Effector memory CD8-positive, alpha-beta T cell (primary cell): Measurements from ENCODE around the gene TMEM217.
"Not testable (repeated sequence)": the region's sequence is repeated elsewhere in the genome, so short reads cannot be mapped to it uniquely, and the experiment has no call there.

ENCODE experiments used
- ATAC-seq: fragments of 150-1000 bp; cut with Tn5 transposase; replicated peaks from 2 replicates; pipeline ENCODE4 v1.10.0; 2021; ENCODE audit warnings: mild to moderate bottlenecking, moderate library complexity
- DNase-seq, 3 experiments: peaks; one replicate each; pipeline ENCODE4 v3.0.0; 2021
- H3K27ac Mint-ChIP-seq, 2 donors: one replicate each; pipeline ENCODE4 v1.8.0; 2022; ENCODE audit warnings: mild to moderate bottlenecking in 2 of 2, mixed read lengths in 2 of 2, moderate library complexity in 2 of 2
- H3K27me3 Mint-ChIP-seq, 2 donors: one replicate each; pipeline ENCODE4 v1.8.0; 2022; ENCODE audit warnings: mixed read lengths in 2 of 2
- H3K36me3 Mint-ChIP-seq: one replicate; pipeline ENCODE4 v1.8.0; 2022; ENCODE audit warnings: mild to moderate bottlenecking, moderate library complexity, mixed read lengths; ENCODE audit not compliant: insufficient read depth
- H3K4me1 Mint-ChIP-seq, 2 donors: one replicate each; pipeline ENCODE4 v1.8.0; 2022; ENCODE audit warnings: low read depth in 2 of 2, mixed read lengths in 2 of 2
- H3K4me3 Mint-ChIP-seq, 2 donors: one replicate each; pipeline ENCODE4 v1.8.0; 2022; ENCODE audit warnings: mild to moderate bottlenecking in 2 of 2, mixed read lengths in 2 of 2, moderate library complexity in 2 of 2
- H3K9me3 Mint-ChIP-seq, 2 donors: one replicate each; pipeline ENCODE4 v1.8.0; 2022; ENCODE audit warnings: mixed read lengths in 2 of 2

Gene TMEM217

GRCh38 chr6:37208793-37209192 is 49.2 kb downstream of the TMEM217 start:
- H3K9me3 Mint-ChIP-seq = no peaks in the 10 kb centered on the region
- H3K4me3 Mint-ChIP-seq = no peak overlapping the region
- DNase-seq (no peak), ATAC-seq (no peak)
- H3K27ac Mint-ChIP-seq = peak overlapping the region in 1 of 2 donors; percentile 85
- peaks cover 31 to 35% of the 10 kb centered on the region in 2 donors for H3K4me1 Mint-ChIP-seq
- H3K36me3 Mint-ChIP-seq = peaks cover 4% of the 10 kb centered on the region
- no peaks in the 10 kb centered on the region for H3K27me3 Mint-ChIP-seq

DNA sequence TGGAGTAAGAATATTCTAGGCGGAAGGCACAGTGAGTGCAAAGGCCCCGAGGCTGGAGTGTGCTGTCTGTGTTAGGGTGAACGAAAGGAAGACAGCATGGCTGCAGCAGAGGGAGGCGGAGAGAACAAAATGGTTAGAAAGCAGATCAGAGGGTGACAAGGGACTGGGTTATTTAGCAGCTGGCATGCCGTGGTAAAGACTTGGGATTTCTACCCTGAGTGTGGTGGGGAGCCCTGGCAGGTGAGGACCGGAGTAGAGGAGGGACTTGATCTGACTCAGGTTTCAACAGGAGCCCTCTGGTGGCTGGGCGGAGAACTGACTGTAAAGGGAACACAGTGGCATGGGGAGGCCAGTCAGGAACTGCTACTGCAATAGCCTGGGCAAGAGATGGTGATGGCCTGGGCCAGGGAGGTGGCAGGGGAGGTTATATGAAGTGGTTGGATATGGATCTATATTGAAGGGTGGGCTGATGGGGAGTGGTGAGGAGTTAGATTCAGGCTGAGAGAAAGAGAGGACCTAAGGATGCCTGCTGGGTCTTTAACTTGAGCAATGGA is 50.0 kb downstream of the TMEM217 start:
- peak overlapping the region; percentile 3 to 55 for H3K4me3 Mint-ChIP-seq

GRCh38 chr6:37206622-37207021 is 51.3 kb downstream of the TMEM217 start:
- no peak overlapping the region for H3K27ac Mint-ChIP-seq
- H3K4me3 Mint-ChIP-seq = no peak overlapping the region
- no peak for DNase-seq
- no peak for ATAC-seq
- H3K4me1 Mint-ChIP-seq = peaks cover 46 to 53% of the 10 kb centered on the region in 2 donors
- peaks cover 4% of the 10 kb centered on the region for H3K36me3 Mint-ChIP-seq
- H3K27me3 Mint-ChIP-seq = no peaks in the 10 kb centered on the region
- H3K9me3 Mint-ChIP-seq = no peaks in the 10 kb centered on the region

More for the DNA sequence above, 50.0 kb downstream of the TMEM217 start:
- Mint-ChIP-seq H3K27me3 (no peaks in the 10 kb centered on the region), H3K4me1 (peaks cover 33 to 42% of the 10 kb centered on the region in 2 donors), H3K9me3 (no peaks in the 10 kb centered on the region), H3K36me3 (peaks cover 4% of the 10 kb centered on the region), H3K27ac (peak overlapping the region; percentile 3 to 57)
- peak; percentile 83 for ATAC-seq
- peak; percentile 85 to 92 (median 90) for DNase-seq

- ATAC-seq = no peak
- Mint-ChIP-seq H3K27ac (no peak overlapping the region), H3K9me3 (no peaks in the 10 kb centered on the region), H3K4me3 (peak overlapping the region in 1 of 2 donors; percentile 31), H3K36me3 (peaks cover 9% of the 10 kb centered on the region), H3K4me1 (peaks cover 47 to 56% of the 10 kb centered on the region in 2 donors), H3K27me3 (no peaks in the 10 kb centered on the region)
- DNase-seq = no peak
These were observed 52.0 kb downstream of the TMEM217 start for GRCh38 chr6:37205997-37206340.

DNA sequence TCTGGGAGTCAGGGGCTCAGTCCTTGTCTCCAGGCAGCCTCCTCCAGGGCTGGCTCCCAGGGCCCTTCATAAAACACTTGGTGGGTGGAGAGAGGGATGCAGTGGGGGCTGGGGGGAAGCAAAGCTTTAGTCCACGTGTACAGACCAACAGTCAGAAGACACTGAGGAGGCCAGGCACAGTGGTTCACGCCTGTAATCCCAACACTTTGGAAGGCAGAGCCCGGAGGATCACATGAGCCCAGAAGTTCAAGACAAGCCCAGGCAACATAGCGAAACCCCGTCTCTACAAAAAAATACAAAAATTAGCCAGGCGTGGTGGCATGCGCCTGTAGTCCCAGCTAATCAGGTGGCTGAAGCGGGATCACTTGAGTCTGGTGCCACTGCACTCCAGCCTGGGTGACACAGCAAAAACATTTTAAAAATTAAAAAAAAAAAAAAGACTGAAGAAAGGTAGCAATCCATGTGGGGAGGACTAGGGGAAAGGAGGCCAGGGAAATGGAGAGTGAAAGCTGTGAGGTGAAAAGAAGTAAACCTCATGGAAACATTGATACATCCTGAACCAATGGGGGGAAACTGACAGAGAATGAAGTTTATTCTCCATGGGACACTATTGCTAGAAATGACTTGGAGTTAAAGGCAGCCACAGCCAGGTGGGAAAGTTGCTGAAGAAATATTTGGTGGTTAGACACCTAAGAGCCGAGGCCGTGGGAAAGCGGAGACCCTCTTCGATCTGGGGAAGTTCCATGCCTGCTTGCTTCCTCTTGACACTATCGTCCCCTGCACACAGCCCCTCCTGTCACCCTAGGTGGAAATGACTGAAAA is 52.6 kb downstream of the TMEM217 start:
- peak overlapping the region in 1 of 2 donors; percentile 18 for H3K27ac Mint-ChIP-seq
- H3K4me3 Mint-ChIP-seq = peak overlapping the region in 1 of 2 donors; percentile 31
- H3K9me3 Mint-ChIP-seq = no peaks in the 10 kb centered on the region
- DNase-seq (no peak), ATAC-seq (no peak)
- peaks cover 46 to 53% of the 10 kb centered on the region in 2 donors for H3K4me1 Mint-ChIP-seq
- H3K27me3 Mint-ChIP-seq = no peaks in the 10 kb centered on the region
- H3K36me3 Mint-ChIP-seq = peaks cover 12% of the 10 kb centered on the region

GRCh38 chr6:37204014-37204751 is 53.8 kb downstream of the TMEM217 start:
- H3K4me1 Mint-ChIP-seq = peaks cover 36 to 42% of the 10 kb centered on the region in 2 donors
- no peak overlapping the region for H3K4me3 Mint-ChIP-seq
- no peaks in the 10 kb centered on the region for H3K27me3 Mint-ChIP-seq
- ATAC-seq = no peak
- no peak for DNase-seq
- peaks cover 12% of the 10 kb centered on the region for H3K36me3 Mint-ChIP-seq
- H3K9me3 Mint-ChIP-seq = no peaks in the 10 kb centered on the region
- peak overlapping the region in 1 of 2 donors; percentile 93 for H3K27ac Mint-ChIP-seq

- peaks cover 8% of the 10 kb centered on the region for H3K36me3 Mint-ChIP-seq
- H3K4me3 Mint-ChIP-seq = peak overlapping the region; percentile 69 to 74
- no peaks in the 10 kb centered on the region for H3K9me3 Mint-ChIP-seq
- DNase-seq (no peak), ATAC-seq (peak; percentile 72)
- H3K27ac Mint-ChIP-seq = peak overlapping the region; percentile 90 to 93
- no peaks in the 10 kb centered on the region for H3K27me3 Mint-ChIP-seq
- peaks cover 33 to 38% of the 10 kb centered on the region in 2 donors for H3K4me1 Mint-ChIP-seq
These were observed 55.0 kb downstream of the TMEM217 start for GRCh38 chr6:37202788-37203491.

DNA sequence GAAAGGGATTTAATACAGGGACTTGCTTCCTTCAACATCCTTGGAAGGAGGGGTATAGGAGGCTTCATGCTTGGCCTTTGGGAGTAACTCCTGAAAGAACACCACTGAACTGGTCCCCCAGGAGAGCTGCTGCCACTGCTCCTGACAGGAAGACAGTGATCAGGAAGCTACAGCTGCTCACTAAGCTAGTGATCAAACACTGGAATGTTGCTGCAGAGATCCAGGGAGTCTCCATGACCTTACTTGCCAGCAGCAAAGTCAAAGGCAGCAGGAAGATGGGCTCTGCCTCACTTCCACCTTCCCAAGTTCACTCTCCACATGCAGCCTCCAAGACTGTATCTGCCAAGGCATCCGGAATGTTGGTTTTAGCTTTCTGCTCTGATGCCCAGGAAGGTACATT is 56.2 kb downstream of the TMEM217 start:
- ATAC-seq = no peak
- DNase-seq = no peak
- Mint-ChIP-seq H3K4me1 (peaks cover 21 to 27% of the 10 kb centered on the region in 2 donors), H3K27me3 (no peaks in the 10 kb centered on the region), H3K9me3 (no peaks in the 10 kb centered on the region), H3K4me3 (peak overlapping the region; percentile 69 to 74), H3K27ac (peak overlapping the region; percentile 90 to 93), H3K36me3 (peaks cover 7% of the 10 kb centered on the region)

DNA sequence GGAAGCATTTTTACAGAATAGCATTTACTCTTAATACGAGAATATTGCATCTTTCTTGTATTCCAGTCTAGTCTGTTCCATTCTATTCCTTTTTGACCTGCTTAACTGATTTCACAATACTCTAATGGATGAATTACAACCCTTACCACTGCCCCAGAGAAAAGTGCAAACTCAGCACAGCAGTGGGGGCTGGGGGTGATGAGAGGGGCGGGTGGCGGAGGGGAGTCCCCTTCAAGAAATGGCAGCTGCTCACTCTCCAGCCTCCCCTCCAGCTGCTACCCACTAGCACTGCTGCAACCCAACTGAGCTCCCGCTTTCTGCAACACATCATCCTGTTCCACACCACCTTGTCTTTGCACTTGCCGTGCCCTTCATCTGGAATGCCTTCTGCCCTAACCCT is 57.9 kb downstream of the TMEM217 start:
- Mint-ChIP-seq H3K27ac (no peak overlapping the region), H3K4me1 (peaks cover 21 to 26% of the 10 kb centered on the region in 2 donors), H3K9me3 (no peaks in the 10 kb centered on the region), H3K36me3 (peaks cover 7% of the 10 kb centered on the region), H3K27me3 (no peaks in the 10 kb centered on the region), H3K4me3 (no peak overlapping the region)
- no peak for DNase-seq
- ATAC-seq = no peak

- not testable (repeated sequence) for H3K27ac Mint-ChIP-seq, H3K27me3 Mint-ChIP-seq, ATAC-seq, H3K9me3 Mint-ChIP-seq, DNase-seq, H3K4me3 Mint-ChIP-seq, H3K36me3 Mint-ChIP-seq
- H3K4me1 Mint-ChIP-seq = peaks cover 12% of the 10 kb centered on the region in 2 donors
These were observed 61.5 kb downstream of the TMEM217 start for GRCh38 chr6:37196451-37196850.

DNA sequence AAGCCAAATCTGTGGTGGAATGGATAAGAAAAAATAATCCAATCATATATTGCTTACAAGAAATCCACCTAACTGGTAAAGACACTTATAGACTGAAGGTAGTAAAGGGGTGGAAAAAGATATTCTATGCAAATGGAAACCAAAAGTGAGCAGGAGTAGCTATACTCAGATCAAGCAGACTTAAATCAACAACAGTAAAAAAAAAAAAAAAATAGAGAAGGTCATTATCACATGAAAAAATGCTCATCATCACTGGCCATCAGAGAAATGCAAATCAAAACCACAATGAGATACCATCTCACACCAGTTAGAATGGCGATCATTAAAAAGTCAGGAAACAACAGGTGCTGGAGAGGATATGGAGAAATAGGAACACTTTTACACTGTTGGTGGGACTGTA is 63.1 kb downstream of the TMEM217 start:
- peaks cover 11 to 15% of the 10 kb centered on the region in 2 donors for H3K4me1 Mint-ChIP-seq
- not testable (repeated sequence) for H3K9me3 Mint-ChIP-seq, H3K27ac Mint-ChIP-seq, H3K36me3 Mint-ChIP-seq, DNase-seq, ATAC-seq, H3K27me3 Mint-ChIP-seq, H3K4me3 Mint-ChIP-seq

- DNase-seq (no peak), ATAC-seq (no peak)
- Mint-ChIP-seq H3K9me3 (no peaks in the 10 kb centered on the region), H3K4me1 (peaks cover 20% of the 10 kb centered on the region in 2 donors), H3K27ac (no peak overlapping the region), H3K27me3 (no peaks in the 10 kb centered on the region), H3K36me3 (peaks cover 3% of the 10 kb centered on the region), H3K4me3 (no peak overlapping the region)
These were observed 65.3 kb downstream of the TMEM217 start for GRCh38 chr6:37192666-37193065.

GRCh38 chr6:37190159-37190535 is 67.8 kb downstream of the TMEM217 start:
- Mint-ChIP-seq H3K9me3 (no peaks in the 10 kb centered on the region), H3K27ac (peak overlapping the region in 1 of 2 donors; percentile 59), H3K4me3 (peak overlapping the region in 1 of 2 donors; percentile 59), H3K27me3 (no peaks in the 10 kb centered on the region), H3K4me1 (peaks cover 31 to 33% of the 10 kb centered on the region in 2 donors), H3K36me3 (peaks cover 3% of the 10 kb centered on the region)
- ATAC-seq (no peak), DNase-seq (no peak)
